ENCODE data around the gene HNRNPA3. TPM values are rescaled to one million over a fixed set of nuclear protein-coding genes. Genes with fewer than 3 reads are reported as not detected.
A peak's percentile ranks its signal among the peaks of the same experiment; 100 is the strongest.
"Not testable (repeated sequence)": the region's sequence is repeated elsewhere in the genome, so short reads cannot be mapped to it uniquely, and the experiment has no call there.

HNRNPA3 gene
- total RNA-seq, 1 donor: 38.0 TPM

DNA sequence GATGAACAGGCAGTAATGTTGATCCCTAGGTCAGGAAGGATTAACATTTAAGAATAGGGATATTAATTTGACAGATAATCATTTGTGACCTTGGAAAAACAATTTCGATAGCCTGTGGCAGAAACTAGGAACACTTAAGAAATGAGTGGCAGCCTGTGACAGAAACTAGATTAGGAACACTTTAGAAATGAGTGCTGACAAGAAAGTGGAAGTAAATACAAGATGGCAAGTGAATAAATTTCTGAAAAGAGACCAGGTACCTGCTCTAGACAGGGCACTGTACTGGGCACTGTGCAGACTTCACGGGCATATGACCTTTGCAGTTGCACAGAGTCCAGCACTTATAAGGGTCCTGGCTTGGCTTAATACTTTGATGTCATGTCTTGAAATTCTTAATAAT lies 5.5 kb upstream of the HNRNPA3 start:
- H3K4me3 ChIP-seq (ENCODE audit: low read depth, low read length): no peak overlapping the region
- no peak for DNase-seq (ENCODE audit: low read depth)
- TF ChIP-seq, protein P1, sequence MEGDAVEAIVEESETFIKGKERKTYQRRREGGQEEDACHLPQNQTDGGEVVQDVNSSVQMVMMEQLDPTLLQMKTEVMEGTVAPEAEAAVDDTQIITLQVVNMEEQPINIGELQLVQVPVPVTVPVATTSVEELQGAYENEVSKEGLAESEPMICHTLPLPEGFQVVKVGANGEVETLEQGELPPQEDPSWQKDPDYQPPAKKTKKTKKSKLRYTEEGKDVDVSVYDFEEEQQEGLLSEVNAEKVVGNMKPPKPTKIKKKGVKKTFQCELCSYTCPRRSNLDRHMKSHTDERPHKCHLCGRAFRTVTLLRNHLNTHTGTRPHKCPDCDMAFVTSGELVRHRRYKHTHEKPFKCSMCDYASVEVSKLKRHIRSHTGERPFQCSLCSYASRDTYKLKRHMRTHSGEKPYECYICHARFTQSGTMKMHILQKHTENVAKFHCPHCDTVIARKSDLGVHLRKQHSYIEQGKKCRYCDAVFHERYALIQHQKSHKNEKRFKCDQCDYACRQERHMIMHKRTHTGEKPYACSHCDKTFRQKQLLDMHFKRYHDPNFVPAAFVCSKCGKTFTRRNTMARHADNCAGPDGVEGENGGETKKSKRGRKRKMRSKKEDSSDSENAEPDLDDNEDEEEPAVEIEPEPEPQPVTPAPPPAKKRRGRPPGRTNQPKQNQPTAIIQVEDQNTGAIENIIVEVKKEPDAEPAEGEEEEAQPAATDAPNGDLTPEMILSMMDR (IDR thresholded peaks at IDR 0.05; ENCODE audit: insufficient read depth, low read depth, low read length): no peak

DNA sequence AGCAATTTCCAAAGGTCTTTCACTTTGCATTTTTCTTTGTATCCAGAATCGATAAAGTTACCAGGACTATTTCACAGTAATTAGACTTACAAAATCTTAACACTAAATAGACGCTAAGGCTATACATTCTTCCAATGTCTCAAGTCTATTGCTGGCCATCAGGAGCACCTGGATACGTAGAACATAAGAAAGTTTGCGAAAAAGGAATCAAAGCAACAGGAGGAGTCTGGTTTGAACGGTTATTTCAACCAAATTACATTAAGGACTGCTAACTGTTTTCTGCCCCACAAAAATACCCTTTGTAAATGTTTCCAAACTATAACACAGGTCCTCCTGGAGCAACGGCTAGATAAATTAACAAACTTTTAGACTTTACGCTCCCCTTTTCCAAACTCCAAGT lies 1.4 kb upstream of the HNRNPA3 start:
- H3K4me3 ChIP-seq (ENCODE audit: low read depth, low read length): peak overlapping the region; percentile 74
- TF ChIP-seq, protein P1 (IDR thresholded peaks at IDR 0.05; ENCODE audit: insufficient read depth, low read depth, low read length): no peak
- no peak for DNase-seq (ENCODE audit: low read depth)

DNA sequence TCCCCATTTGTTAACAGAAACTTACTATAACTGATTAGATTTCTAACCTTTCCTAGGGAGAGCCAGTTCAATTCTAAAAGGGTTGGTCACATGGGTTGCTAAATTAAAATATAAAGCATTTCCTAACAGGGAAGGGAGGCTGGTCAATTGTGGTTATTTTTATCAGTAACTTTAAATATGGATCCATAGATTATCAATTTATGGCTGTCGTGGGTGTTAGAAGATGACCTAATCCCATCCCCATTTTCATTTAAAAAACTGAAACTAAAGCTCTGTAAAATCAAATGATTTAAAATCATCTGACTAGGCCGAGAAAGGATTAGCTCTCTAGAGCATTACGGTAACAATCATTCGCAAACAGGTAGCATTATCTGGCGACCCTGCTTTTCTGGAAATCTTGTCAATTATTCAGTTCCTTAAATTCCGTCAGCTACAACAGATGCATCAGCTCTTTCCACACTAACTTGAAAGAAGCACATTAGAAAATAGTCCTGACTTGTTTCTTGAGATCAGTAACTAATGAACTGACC lies 953 bp upstream of the HNRNPA3 start:
- peak overlapping the region; percentile 74 for H3K4me3 ChIP-seq (ENCODE audit: low read depth, low read length)
- TF ChIP-seq, protein P1 (IDR thresholded peaks at IDR 0.05; ENCODE audit: insufficient read depth, low read depth, low read length): no peak
- DNase-seq (ENCODE audit: low read depth): no peak

DNA sequence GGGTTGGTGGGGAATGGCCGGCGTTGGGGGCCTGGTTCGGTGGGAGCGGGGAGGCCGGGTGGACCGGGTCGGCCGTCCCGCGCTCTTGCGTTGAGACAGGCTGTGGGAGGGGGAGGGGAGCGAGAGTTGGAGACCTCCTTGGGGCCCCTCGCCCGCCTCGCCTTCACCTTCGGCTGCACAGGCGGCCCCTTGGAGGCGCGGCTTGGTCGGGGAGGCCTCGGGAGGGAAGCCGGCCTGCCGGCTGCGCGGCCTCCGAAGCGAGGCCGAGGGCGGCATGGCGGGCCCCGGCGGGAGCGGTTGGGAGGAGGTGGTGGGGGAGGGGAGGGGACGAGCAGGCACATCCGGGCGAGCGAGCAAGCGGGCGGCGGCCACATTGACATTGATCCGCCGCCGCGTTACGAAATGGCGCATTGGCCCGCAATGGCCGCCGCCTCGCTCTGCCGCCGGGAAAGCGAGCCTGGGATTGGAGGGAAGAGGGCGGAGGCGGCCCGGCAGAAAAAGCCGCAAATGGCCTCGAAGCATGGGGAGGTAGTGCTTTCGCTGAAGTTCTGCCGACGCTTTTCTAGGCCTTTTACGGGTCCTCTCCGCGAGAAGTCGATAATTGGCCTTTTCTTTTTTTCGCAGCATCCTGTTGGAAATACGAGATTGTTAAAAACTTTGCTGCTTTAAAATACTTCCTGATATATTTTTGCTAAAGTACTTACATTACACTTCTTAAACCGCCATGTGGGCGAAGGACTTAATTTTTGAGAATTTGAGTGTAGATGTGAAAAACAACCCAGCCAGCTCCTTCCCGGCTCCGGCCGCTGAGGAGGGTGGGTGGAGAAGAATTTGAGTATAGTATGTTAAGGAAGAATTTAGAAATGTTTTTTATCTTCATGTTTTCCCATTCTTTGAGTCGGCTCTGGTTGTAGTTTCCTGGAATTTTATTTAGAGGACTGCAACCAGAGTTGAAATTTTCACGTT lies 580 bp downstream of the HNRNPA3 start:
- DNase-seq (ENCODE audit: low read depth): peak; percentile 94
- TF ChIP-seq, protein P1 (IDR thresholded peaks at IDR 0.05; ENCODE audit: insufficient read depth, low read depth, low read length): no peak
- H3K4me3 ChIP-seq (ENCODE audit: low read depth, low read length): peak overlapping the region; percentile 80

DNA sequence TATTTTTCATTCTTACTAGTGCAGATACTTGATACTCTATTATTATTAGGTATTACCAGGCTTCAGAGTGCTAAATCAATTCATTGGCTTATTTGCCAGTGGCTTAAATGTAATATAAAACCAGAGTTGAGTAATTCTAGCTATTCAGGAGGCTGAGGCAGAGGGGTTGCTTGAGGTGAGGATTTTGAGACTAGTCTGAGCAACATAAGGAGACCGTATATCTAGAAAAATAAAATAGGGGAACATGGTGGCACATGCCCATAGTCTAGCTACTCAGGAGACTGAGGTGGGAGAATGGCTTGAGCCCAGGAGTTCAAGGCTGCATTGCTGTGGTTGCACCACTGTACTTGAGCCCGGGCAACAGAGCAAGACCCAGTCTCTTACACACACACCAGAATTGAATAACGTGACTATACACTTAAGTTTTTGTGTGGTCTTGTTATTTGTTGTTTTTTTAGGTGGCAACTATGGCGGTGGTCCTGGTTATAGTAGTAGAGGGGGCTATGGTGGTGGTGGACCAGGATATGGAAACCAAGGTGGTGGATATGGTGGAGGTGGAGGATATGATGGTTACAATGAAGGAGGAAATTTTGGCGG lies 4.8 kb downstream of the HNRNPA3 start:
- DNase-seq (ENCODE audit: low read depth): no peak
- TF ChIP-seq, protein P1 (IDR thresholded peaks at IDR 0.05; ENCODE audit: insufficient read depth, low read depth, low read length): no peak
- H3K4me3 ChIP-seq (ENCODE audit: low read depth, low read length): no peak overlapping the region

DNA sequence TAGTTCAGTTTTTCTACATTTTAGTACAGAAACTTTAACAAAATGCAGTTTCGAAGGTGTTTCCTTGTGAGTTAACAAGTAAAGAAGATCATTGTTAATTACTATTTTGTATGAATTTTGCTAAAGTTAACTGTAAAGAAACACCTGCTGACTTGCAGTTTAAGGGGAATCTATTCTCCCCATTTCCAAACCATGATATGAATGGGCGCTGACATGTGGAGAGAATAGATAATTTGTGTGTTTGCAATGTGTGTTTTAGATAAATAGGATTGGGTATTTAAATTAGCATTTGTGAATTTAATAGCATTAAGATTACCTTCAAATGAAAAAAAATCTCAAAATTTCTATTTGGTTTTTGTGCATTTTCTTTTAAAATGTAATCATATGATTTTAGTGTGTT lies 7.2 kb downstream of the HNRNPA3 start:
- not testable (repeated sequence) for DNase-seq (ENCODE audit: low read depth); H3K4me3 ChIP-seq (ENCODE audit: low read depth, low read length)

DNA sequence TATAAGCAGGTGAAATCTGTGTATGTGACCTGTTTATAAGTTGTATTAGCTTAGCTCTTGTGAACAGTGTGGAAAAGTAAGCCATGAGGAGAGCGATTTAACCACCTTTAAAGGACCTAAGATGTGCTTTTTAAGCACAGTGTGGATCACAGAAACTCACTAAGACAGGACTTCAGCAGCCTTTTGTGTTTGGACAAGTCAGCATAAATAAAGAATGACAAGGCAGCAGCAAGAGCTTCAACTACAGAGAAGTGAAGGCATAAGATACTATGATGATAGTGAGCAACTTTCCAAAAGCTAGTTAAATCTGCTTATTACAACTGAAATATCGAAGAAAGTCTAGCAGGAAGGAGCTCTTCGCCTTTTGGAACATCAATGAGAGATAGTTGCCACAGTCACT lies 8.9 kb downstream of the HNRNPA3 start:
- no peak overlapping the region for H3K4me3 ChIP-seq (ENCODE audit: low read depth, low read length)
- TF ChIP-seq, protein P1 (IDR thresholded peaks at IDR 0.05; ENCODE audit: insufficient read depth, low read depth, low read length): no peak
- DNase-seq (ENCODE audit: low read depth): no peak
